Sigmoid colon (tissue), 4 donors: ENCODE results near the gene UQCC2.

Experiments used
- CTCF ChIP-seq, 4 experiments: fragments of 450-650 bp in 3 of 4; fragments of 200-600 bp in 1 of 4; IDR thresholded peaks; one replicate each; pipeline ENCODE4 v1.5.1; 2016 to 2019; ENCODE audit warnings: antibody characterized with exemption in 4 of 4, mild to moderate bottlenecking in 3 of 4, moderate library complexity in 2 of 4
- POLR2A ChIP-seq, 2 donors: fragments of 450-650 bp; IDR thresholded peaks; one replicate each; pipeline ENCODE4 v1.6.1; 2016; ENCODE audit warnings: antibody characterized with exemption in 2 of 2, mild to moderate bottlenecking in 2 of 2, moderate library complexity in 2 of 2
- POLR2AphosphoS5 ChIP-seq, 4 donors: sonication (generic); formaldehyde crosslinking; IDR thresholded peaks; one replicate each; pipeline ENCODE4 v1.6.1; 2017; ENCODE audit warnings: antibody characterized with exemption in 4 of 4

GRCh38 chr6:33725891-33726673 is 14.6 kb upstream of the UQCC2 start:
- no peak for TF ChIP-seq CTCF (IDR thresholded peaks at IDR 0.05)
- TF ChIP-seq POLR2A (IDR thresholded peaks at IDR 0.05) = no peak
- TF ChIP-seq POLR2AphosphoS5 (IDR thresholded peaks at IDR 0.05) = no peak
